GM19455 (cell line): ENCODE measurements around the gene CECR2.

Experiments
- ATAC-seq: cut with Tn5 transposase; IDR thresholded peaks from one replicate; pipeline ENCODE4 v1.9.1; 2021; ENCODE audit not compliant: unreplicated experiment

CECR2 gene

GRCh38 chr22:17443405-17444203 is 74.3 kb downstream of the CECR2 start:
- ATAC-seq, result no peak

- no peak for ATAC-seq
Observed at GRCh38 chr22:17444204-17444504, 74.9 kb downstream of the CECR2 start.

GRCh38 chr22:17446698-17447097 is 77.4 kb downstream of the CECR2 start:
- ATAC-seq, result no peak

- no peak for ATAC-seq
Observed at GRCh38 chr22:17451316-17451715, 82.1 kb downstream of the CECR2 start.

GRCh38 chr22:17460895-17461294 is 91.6 kb downstream of the CECR2 start:
- ATAC-seq, result no peak

GRCh38 chr22:17470880-17471500 is 101.7 kb downstream of the CECR2 start:
- ATAC-seq, result no peak

- ATAC-seq, result no peak
Observed at GRCh38 chr22:17471886-17472535, 102.8 kb downstream of the CECR2 start.

- no peak for ATAC-seq
Observed at GRCh38 chr22:17472932-17473331, 103.7 kb downstream of the CECR2 start.

- no peak for ATAC-seq
Observed at GRCh38 chr22:17475318-17476230, 106.3 kb downstream of the CECR2 start.

- ATAC-seq, result no peak
Observed at GRCh38 chr22:17476838-17477237, 107.6 kb downstream of the CECR2 start.

- ATAC-seq, result no peak
Observed at GRCh38 chr22:17477391-17477833, 108.2 kb downstream of the CECR2 start.

GRCh38 chr22:17479135-17479534 is 109.9 kb downstream of the CECR2 start:
- ATAC-seq, result no peak

- no peak for ATAC-seq
Observed at GRCh38 chr22:17481424-17481823, 112.2 kb downstream of the CECR2 start.

- ATAC-seq, result no peak
Observed at GRCh38 chr22:17483688-17484372, 114.6 kb downstream of the CECR2 start.

- no peak for ATAC-seq
Observed at GRCh38 chr22:17484608-17485007, 115.3 kb downstream of the CECR2 start.

- no peak for ATAC-seq
Observed at GRCh38 chr22:17486313-17486712, 117.1 kb downstream of the CECR2 start.

GRCh38 chr22:17486719-17487118 is 117.5 kb downstream of the CECR2 start:
- no peak for ATAC-seq

- ATAC-seq, result no peak
Observed at GRCh38 chr22:17489101-17489500, 119.8 kb downstream of the CECR2 start.

- no peak for ATAC-seq
Observed at GRCh38 chr22:17491090-17491640, 121.9 kb downstream of the CECR2 start.

- no peak for ATAC-seq
Observed at GRCh38 chr22:17492247-17492646, 123.0 kb downstream of the CECR2 start.
